ENCODE measurements around the gene EHMT1.

EHMT1 gene

GRCh38 chr9:137630679-137631078 lies 11.9 kb downstream of the EHMT1 start:
- Histone ChIP-seq H4K8ac (ENCODE audit: low read length) (peak overlapping the region; percentile 30), H4K91ac (ENCODE audit: low read length) (no peak overlapping the region), H2BK120ac (ENCODE audit: low read depth, low read length) (no peak overlapping the region), H3K4me3 (ENCODE audit: insufficient read depth in 1 of 2, low read depth in 1 of 2, low read length in 2 of 2) (no peak overlapping the region), H3K14ac (ENCODE audit: low read length in 2 of 2) (peak overlapping the region in 1 of 2 experiments; percentile 80), H3K4me2 (ENCODE audit: low read length, poor library complexity, severe bottlenecking) (no peak overlapping the region), H2BK12ac (ENCODE audit: low read length in 2 of 2) (no peak overlapping the region), H2AFZ (ENCODE audit: low read depth, low read length) (no peak overlapping the region), H2BK15ac (ENCODE audit: low read depth, poor library complexity, severe bottlenecking) (no peak overlapping the region), H3K9me3 (ENCODE audit: control insufficient read depth, low read length) (no peaks in the 10 kb centered on the region), H3K4ac (ENCODE audit: low read depth in 1 of 2, low read length in 2 of 2) (no peak overlapping the region), H3K18ac (ENCODE audit: low read depth in 1 of 2, low read length in 2 of 2) (no peak overlapping the region), H3K23ac (ENCODE audit: low read length in 2 of 2) (no peak overlapping the region), H3K79me1 (replicated peaks; ENCODE audit: low read length, poor library complexity, severe bottlenecking) (no peaks in the 10 kb centered on the region), H3K27ac (ENCODE audit: low read length, poor library complexity, severe bottlenecking) (no peak overlapping the region), H2BK5ac (ENCODE audit: low read depth, low read length, poor library complexity, severe bottlenecking) (no peak overlapping the region), H3K4me1 (ENCODE audit: control insufficient read depth, insufficient read depth, low read depth, low read length) (peaks cover 9% of the 10 kb centered on the region), H3K36me3 (ENCODE audit: control insufficient read depth in 1 of 2, insufficient read depth in 2 of 2, low read depth in 1 of 2, low read length in 2 of 2) (no peaks in the 10 kb centered on the region), H3K9ac (ENCODE audit: low read length) (peak overlapping the region; percentile 20), H3K27me3 (ENCODE audit: control insufficient read depth in 1 of 2, insufficient read depth in 1 of 2, low read length in 2 of 2) (no peaks in the 10 kb centered on the region), H2AK5ac (ENCODE audit: low read length, severe bottlenecking) (no peak overlapping the region)
- WGBS: 95% methylated on average over 4 of the region's 4 CpGs
- peak; percentile 31 for DNase-seq

- H3K4me3 ChIP-seq (ENCODE audit: insufficient read depth in 1 of 2, low read depth in 1 of 2, low read length in 2 of 2): no peak overlapping the region
- H3K79me1 ChIP-seq (replicated peaks; ENCODE audit: low read length, poor library complexity, severe bottlenecking): no peaks in the 10 kb centered on the region
- H3K27me3 ChIP-seq (ENCODE audit: control insufficient read depth in 1 of 2, insufficient read depth in 1 of 2, low read length in 2 of 2): no peaks in the 10 kb centered on the region
- no peak overlapping the region for H3K4me2 ChIP-seq (ENCODE audit: low read length, poor library complexity, severe bottlenecking)
- no peaks in the 10 kb centered on the region for H3K9me3 ChIP-seq (ENCODE audit: control insufficient read depth, low read length)
- no peak overlapping the region for H3K27ac ChIP-seq (ENCODE audit: low read length, poor library complexity, severe bottlenecking)
- H2BK15ac ChIP-seq (ENCODE audit: low read depth, poor library complexity, severe bottlenecking): no peak overlapping the region
- H4K8ac ChIP-seq (ENCODE audit: low read length): no peak overlapping the region
- no peak overlapping the region for H3K4ac ChIP-seq (ENCODE audit: low read depth in 1 of 2, low read length in 2 of 2)
- no peak overlapping the region for H2AK5ac ChIP-seq (ENCODE audit: low read length, severe bottlenecking)
- no peak overlapping the region for H2BK12ac ChIP-seq (ENCODE audit: low read length in 2 of 2)
- H2BK120ac ChIP-seq (ENCODE audit: low read depth, low read length): no peak overlapping the region
- H3K9ac ChIP-seq (ENCODE audit: low read length): no peak overlapping the region
- no peak overlapping the region for H3K23ac ChIP-seq (ENCODE audit: low read length in 2 of 2)
- no peak overlapping the region for H4K91ac ChIP-seq (ENCODE audit: low read length)
- peaks cover 9% of the 10 kb centered on the region for H3K4me1 ChIP-seq (ENCODE audit: control insufficient read depth, insufficient read depth, low read depth, low read length)
- WGBS: 94% methylated on average over 15 of the region's 16 CpGs
- H2AFZ ChIP-seq (ENCODE audit: low read depth, low read length): no peak overlapping the region
- peak overlapping the region in 1 of 2 experiments; percentile 55 for H3K14ac ChIP-seq (ENCODE audit: low read length in 2 of 2)
- H3K36me3 ChIP-seq (ENCODE audit: control insufficient read depth in 1 of 2, insufficient read depth in 2 of 2, low read depth in 1 of 2, low read length in 2 of 2): no peaks in the 10 kb centered on the region
- no peak for DNase-seq
- H3K18ac ChIP-seq (ENCODE audit: low read depth in 1 of 2, low read length in 2 of 2): no peak overlapping the region
- no peak overlapping the region for H2BK5ac ChIP-seq (ENCODE audit: low read depth, low read length, poor library complexity, severe bottlenecking)
Observed at GRCh38 chr9:137631345-137632229, 12.8 kb downstream of the EHMT1 start.

- no peaks in the 10 kb centered on the region for H3K9me3 ChIP-seq (ENCODE audit: control insufficient read depth, low read length)
- H2BK120ac ChIP-seq (ENCODE audit: low read depth, low read length): no peak overlapping the region
- H3K23ac ChIP-seq (ENCODE audit: low read length in 2 of 2): no peak overlapping the region
- H3K27me3 ChIP-seq (ENCODE audit: control insufficient read depth in 1 of 2, insufficient read depth in 1 of 2, low read length in 2 of 2): no peaks in the 10 kb centered on the region
- no peak for DNase-seq
- no peak overlapping the region for H3K27ac ChIP-seq (ENCODE audit: low read length, poor library complexity, severe bottlenecking)
- no peak overlapping the region for H3K9ac ChIP-seq (ENCODE audit: low read length)
- peaks cover 9% of the 10 kb centered on the region for H3K4me1 ChIP-seq (ENCODE audit: control insufficient read depth, insufficient read depth, low read depth, low read length)
- WGBS: 98% methylated on average over 21 of the region's 23 CpGs
- no peak overlapping the region for H2BK5ac ChIP-seq (ENCODE audit: low read depth, low read length, poor library complexity, severe bottlenecking)
- H3K4me2 ChIP-seq (ENCODE audit: low read length, poor library complexity, severe bottlenecking): no peak overlapping the region
- H3K4me3 ChIP-seq (ENCODE audit: insufficient read depth in 1 of 2, low read depth in 1 of 2, low read length in 2 of 2): no peak overlapping the region
- no peaks in the 10 kb centered on the region for H3K79me1 ChIP-seq (replicated peaks; ENCODE audit: low read length, poor library complexity, severe bottlenecking)
- H3K18ac ChIP-seq (ENCODE audit: low read depth in 1 of 2, low read length in 2 of 2): no peak overlapping the region
- H3K14ac ChIP-seq (ENCODE audit: low read length in 2 of 2): peak overlapping the region in 1 of 2 experiments; percentile 55
- no peak overlapping the region for H2AFZ ChIP-seq (ENCODE audit: low read depth, low read length)
- H3K4ac ChIP-seq (ENCODE audit: low read depth in 1 of 2, low read length in 2 of 2): no peak overlapping the region
- no peak overlapping the region for H2BK15ac ChIP-seq (ENCODE audit: low read depth, poor library complexity, severe bottlenecking)
- H4K91ac ChIP-seq (ENCODE audit: low read length): no peak overlapping the region
- H2AK5ac ChIP-seq (ENCODE audit: low read length, severe bottlenecking): no peak overlapping the region
- H3K36me3 ChIP-seq (ENCODE audit: control insufficient read depth in 1 of 2, insufficient read depth in 2 of 2, low read depth in 1 of 2, low read length in 2 of 2): no peaks in the 10 kb centered on the region
- no peak overlapping the region for H2BK12ac ChIP-seq (ENCODE audit: low read length in 2 of 2)
- H4K8ac ChIP-seq (ENCODE audit: low read length): no peak overlapping the region
Observed at GRCh38 chr9:137632230-137633161, 13.7 kb downstream of the EHMT1 start.

- Histone ChIP-seq H4K91ac (ENCODE audit: low read length) (no peak overlapping the region), H2BK5ac (ENCODE audit: low read depth, low read length, poor library complexity, severe bottlenecking) (no peak overlapping the region), H3K36me3 (ENCODE audit: control insufficient read depth in 1 of 2, insufficient read depth in 2 of 2, low read depth in 1 of 2, low read length in 2 of 2) (peaks cover 0 to 2% of the 10 kb centered on the region in 2 experiments), H3K4me1 (ENCODE audit: control insufficient read depth, insufficient read depth, low read depth, low read length) (peaks cover 7% of the 10 kb centered on the region), H2BK15ac (ENCODE audit: low read depth, poor library complexity, severe bottlenecking) (no peak overlapping the region), H2AFZ (ENCODE audit: low read depth, low read length) (no peak overlapping the region), H2BK120ac (ENCODE audit: low read depth, low read length) (no peak overlapping the region), H3K27ac (ENCODE audit: low read length, poor library complexity, severe bottlenecking) (no peak overlapping the region), H3K23ac (ENCODE audit: low read length in 2 of 2) (no peak overlapping the region), H3K4ac (ENCODE audit: low read depth in 1 of 2, low read length in 2 of 2) (no peak overlapping the region), H4K8ac (ENCODE audit: low read length) (no peak overlapping the region), H2AK5ac (ENCODE audit: low read length, severe bottlenecking) (no peak overlapping the region), H3K4me2 (ENCODE audit: low read length, poor library complexity, severe bottlenecking) (no peak overlapping the region), H3K79me1 (replicated peaks; ENCODE audit: low read length, poor library complexity, severe bottlenecking) (no peaks in the 10 kb centered on the region), H3K9ac (ENCODE audit: low read length) (no peak overlapping the region), H3K4me3 (ENCODE audit: insufficient read depth in 1 of 2, low read depth in 1 of 2, low read length in 2 of 2) (no peak overlapping the region), H3K18ac (ENCODE audit: low read depth in 1 of 2, low read length in 2 of 2) (no peak overlapping the region), H3K9me3 (ENCODE audit: control insufficient read depth, low read length) (no peaks in the 10 kb centered on the region), H2BK12ac (ENCODE audit: low read length in 2 of 2) (no peak overlapping the region), H3K27me3 (ENCODE audit: control insufficient read depth in 1 of 2, insufficient read depth in 1 of 2, low read length in 2 of 2) (no peaks in the 10 kb centered on the region), H3K14ac (ENCODE audit: low read length in 2 of 2) (no peak overlapping the region)
- DNase-seq: no peak
- 97% methylated on average over 5 of the region's 5 CpGs for WGBS
Observed at GRCh38 chr9:137634016-137634415, 15.2 kb downstream of the EHMT1 start.
